WTC11 (cell line): Measurements from ENCODE around the gene WDR5B. TPM values are rescaled to one million over a fixed set of nuclear protein-coding genes. Genes with fewer than 3 reads are reported as not detected.

Experiments
- ATAC-seq: fragments of 200-7000 bp; cut with Tn5 transposase; 2 replicates; pipeline ENCODE4 v1.10.0; 2021; ENCODE audit warnings: mild to moderate bottlenecking, moderate library complexity
- CTCF ChIA-PET: fragments of 300-600 bp; sonication (Branson Sonifier 250); formaldehyde crosslinking; loops from one replicate; lab custom pipeline; 2021; ENCODE audit warnings: antibody characterized with exemption; lab: Charles Lee
- POLR2A ChIA-PET: fragments of 350-600 bp; sonication (Branson Sonifier 250); formaldehyde crosslinking; loops from one replicate; lab custom pipeline; 2021; ENCODE audit warnings: antibody characterized with exemption; lab: Charles Lee
- DNase-seq: peaks from one replicate; pipeline ENCODE4 v3.0.0; 2021; ENCODE audit warnings: low spot score
- H3K27ac Mint-ChIP-seq: 2 replicates; pipeline ENCODE4 v1.8.0; 2021; ENCODE audit warnings: mixed read lengths
- H3K27me3 Mint-ChIP-seq: 2 replicates; pipeline ENCODE4 v1.8.0; 2021; ENCODE audit warnings: low read depth, mild to moderate bottlenecking, moderate library complexity, mixed read lengths
- H3K36me3 Mint-ChIP-seq: 2 replicates; pipeline ENCODE4 v1.8.0; 2021; ENCODE audit warnings: mixed read lengths
- H3K4me1 Mint-ChIP-seq: 2 replicates; pipeline ENCODE4 v1.8.0; 2022; ENCODE audit warnings: mixed read lengths
- H3K4me3 Mint-ChIP-seq: 2 replicates; pipeline ENCODE4 v1.8.0; 2021; ENCODE audit warnings: mild to moderate bottlenecking, moderate library complexity, mixed read lengths
- H3K9me3 Mint-ChIP-seq: 2 replicates; pipeline ENCODE4 v1.8.0; 2021; ENCODE audit warnings: mixed read lengths
- CREB1 ChIP-seq: sonication (generic); formaldehyde crosslinking; IDR thresholded peaks from 2 replicates; pipeline ENCODE4 v1.8.0; 2023; ENCODE audit warnings: mild to moderate bottlenecking, missing genetic modification reagents
- FOXK1 ChIP-seq: sonication (generic); formaldehyde crosslinking; IDR thresholded peaks from 2 replicates; pipeline ENCODE4 v1.8.0; 2022; ENCODE audit warnings: mild to moderate bottlenecking, moderate library complexity, missing genetic modification reagents
- KAT7 ChIP-seq: sonication (generic); formaldehyde crosslinking; IDR thresholded peaks from 2 replicates; pipeline ENCODE4 v1.8.1; 2023; ENCODE audit warnings: missing genetic modification reagents, mild to moderate bottlenecking, borderline replicate concordance
- NR1H2 ChIP-seq: sonication (generic); formaldehyde crosslinking; IDR thresholded peaks from 2 replicates; pipeline ENCODE4 v1.9.0; 2021; ENCODE audit warnings: mild to moderate bottlenecking, moderate library complexity, missing genetic modification reagents
- PRRX2 ChIP-seq: fragments of 250-450 bp; sonication (Bioruptor Pico); IDR thresholded peaks from 2 replicates; pipeline ENCODE4 v1.8.0; 2021; ENCODE audit warnings: mild to moderate bottlenecking
- RELA ChIP-seq: sonication (generic); formaldehyde crosslinking; IDR thresholded peaks from 2 replicates; pipeline ENCODE4 v1.8.1; 2022; ENCODE audit warnings: missing genetic modification reagents, mild to moderate bottlenecking, borderline replicate concordance
- SOX15 ChIP-seq: fragments of 250-450 bp; sonication (Bioruptor Pico); IDR thresholded peaks from 2 replicates; pipeline ENCODE4 v1.9.0; 2021; ENCODE audit warnings: mild to moderate bottlenecking
- SP1 ChIP-seq: sonication (generic); formaldehyde crosslinking; conservative IDR thresholded peaks from 2 replicates; pipeline ENCODE4 v1.8.1; 2022; ENCODE audit warnings: missing genetic modification reagents
- TCF7 ChIP-seq: sonication (generic); formaldehyde crosslinking; IDR thresholded peaks from 2 replicates; pipeline ENCODE4 v1.8.0; 2022; ENCODE audit warnings: mild to moderate bottlenecking, low read depth, missing genetic modification reagents, moderate library complexity
- ZBTB21 ChIP-seq: sonication (generic); formaldehyde crosslinking; IDR thresholded peaks from 2 replicates; pipeline ENCODE4 v1.8.1; 2023; ENCODE audit warnings: mild to moderate bottlenecking, missing genetic modification reagents, borderline replicate concordance
- ZNF219 ChIP-seq: sonication (generic); formaldehyde crosslinking; IDR thresholded peaks from 2 replicates; pipeline ENCODE4 v1.8.0; 2023; ENCODE audit warnings: missing genetic modification reagents, mild to moderate bottlenecking, borderline replicate concordance
- ZNF232 ChIP-seq: sonication (generic); formaldehyde crosslinking; IDR thresholded peaks from 2 replicates; pipeline ENCODE4 v1.8.0; 2022; ENCODE audit warnings: mild to moderate bottlenecking, missing genetic modification reagents
- ZNF263 ChIP-seq: sonication (generic); formaldehyde crosslinking; IDR thresholded peaks from 2 replicates; pipeline ENCODE4 v1.8.1; 2022; ENCODE audit warnings: low read depth, mild to moderate bottlenecking, moderate library complexity, missing genetic modification reagents
- ZNF396 ChIP-seq: fragments of 250-450 bp; sonication (Bioruptor Pico); IDR thresholded peaks from 2 replicates; pipeline ENCODE4 v1.8.0; 2021; ENCODE audit warnings: mild to moderate bottlenecking, moderate library complexity, borderline replicate concordance
- ZNF671 ChIP-seq: fragments of 250-450 bp; sonication (Bioruptor Pico); IDR thresholded peaks from 2 replicates; pipeline ENCODE4 v1.8.0; 2021; ENCODE audit warnings: mild to moderate bottlenecking
- total RNA-seq: library from RNA; stranded (reverse); gene quantifications from 3 replicates; pipeline ENCODE4 v1.2.3, GENCODE V29; 2021
- TF ChIP-seq, protein P1 (sequence below): sonication (generic); formaldehyde crosslinking; IDR thresholded peaks from 2 replicates; pipeline ENCODE4 v1.8.1; 2023; ENCODE audit warnings: mild to moderate bottlenecking, missing genetic modification reagents
- TF ChIP-seq, protein P2 (sequence below): sonication (generic); formaldehyde crosslinking; IDR thresholded peaks from 2 replicates; pipeline ENCODE4 v1.8.0; 2023; ENCODE audit warnings: missing genetic modification reagents
- TF ChIP-seq, protein P3 (sequence below): fragments of 250-450 bp; sonication (Bioruptor Pico); IDR thresholded peaks from 2 replicates; pipeline ENCODE4 v1.9.0; 2021; ENCODE audit warnings: mild to moderate bottlenecking
- TF ChIP-seq, protein P4 (sequence below): sonication (generic); formaldehyde crosslinking; IDR thresholded peaks from 2 replicates; pipeline ENCODE4 v1.8.0; 2022; ENCODE audit warnings: mild to moderate bottlenecking, missing genetic modification reagents
- TF ChIP-seq, protein P5 (sequence below): sonication (generic); formaldehyde crosslinking; IDR thresholded peaks from 2 replicates; pipeline ENCODE4 v1.8.0; 2023; ENCODE audit warnings: missing genetic modification reagents, mild to moderate bottlenecking, borderline replicate concordance
- TF ChIP-seq, protein P6 (sequence below): sonication (generic); formaldehyde crosslinking; IDR thresholded peaks from 2 replicates; pipeline ENCODE4 v1.8.1; 2022; ENCODE audit warnings: mild to moderate bottlenecking, moderate library complexity, missing genetic modification reagents
- TF ChIP-seq, protein P7 (sequence below): sonication (generic); formaldehyde crosslinking; IDR thresholded peaks from 2 replicates; pipeline ENCODE4 v1.8.1; 2023; ENCODE audit warnings: mild to moderate bottlenecking, missing genetic modification reagents

The WDR5B gene
- total RNA-seq, 1 experiment from 2014 or later, result 2.8 TPM

DNA sequence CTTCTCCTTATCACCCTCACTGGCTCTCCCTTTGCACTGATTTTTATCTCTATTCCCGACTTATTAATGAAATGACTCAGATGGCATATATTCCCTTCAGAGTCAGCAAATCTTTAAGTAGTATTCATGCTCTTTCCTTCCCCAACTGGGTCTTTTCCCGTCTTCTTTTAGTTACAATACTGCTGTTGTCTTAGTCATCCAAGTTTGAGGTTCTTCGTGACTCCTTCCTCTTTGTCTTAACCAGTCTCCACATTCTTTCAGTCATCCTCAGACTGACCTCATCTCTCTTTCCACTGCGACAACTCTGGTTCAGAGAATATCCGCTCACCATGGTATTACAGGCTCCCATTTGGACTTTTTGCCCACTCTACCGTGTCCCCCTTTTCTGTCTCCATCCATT lies 12.4 kb downstream of the WDR5B start (continued):
- TF ChIP-seq, protein P1, sequence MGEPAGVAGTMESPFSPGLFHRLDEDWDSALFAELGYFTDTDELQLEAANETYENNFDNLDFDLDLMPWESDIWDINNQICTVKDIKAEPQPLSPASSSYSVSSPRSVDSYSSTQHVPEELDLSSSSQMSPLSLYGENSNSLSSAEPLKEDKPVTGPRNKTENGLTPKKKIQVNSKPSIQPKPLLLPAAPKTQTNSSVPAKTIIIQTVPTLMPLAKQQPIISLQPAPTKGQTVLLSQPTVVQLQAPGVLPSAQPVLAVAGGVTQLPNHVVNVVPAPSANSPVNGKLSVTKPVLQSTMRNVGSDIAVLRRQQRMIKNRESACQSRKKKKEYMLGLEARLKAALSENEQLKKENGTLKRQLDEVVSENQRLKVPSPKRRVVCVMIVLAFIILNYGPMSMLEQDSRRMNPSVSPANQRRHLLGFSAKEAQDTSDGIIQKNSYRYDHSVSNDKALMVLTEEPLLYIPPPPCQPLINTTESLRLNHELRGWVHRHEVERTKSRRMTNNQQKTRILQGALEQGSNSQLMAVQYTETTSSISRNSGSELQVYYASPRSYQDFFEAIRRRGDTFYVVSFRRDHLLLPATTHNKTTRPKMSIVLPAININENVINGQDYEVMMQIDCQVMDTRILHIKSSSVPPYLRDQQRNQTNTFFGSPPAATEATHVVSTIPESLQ (CRISPR knock-in tag), result no peak

DNA sequence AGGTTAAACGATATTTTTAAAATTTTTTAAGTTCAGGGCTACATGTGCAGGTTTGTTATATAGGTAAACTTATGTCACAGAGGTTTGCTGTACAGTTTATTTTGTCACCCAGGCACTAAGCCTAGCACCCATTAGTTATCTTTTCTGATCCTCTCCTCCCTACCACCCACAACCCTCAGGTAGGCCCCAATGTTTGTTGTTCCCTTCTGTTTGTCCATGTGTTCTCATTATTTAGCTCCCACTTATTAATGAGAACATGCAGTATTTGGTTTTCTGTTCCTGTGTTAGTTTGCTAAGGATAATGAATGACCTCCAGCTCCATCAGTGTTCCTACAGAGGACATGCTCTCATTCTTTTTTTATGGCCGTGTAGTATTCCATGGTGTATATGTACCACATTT lies 16.9 kb downstream of the WDR5B start:
- ChIA-PET POLR2A (no interaction called here), CTCF (no interaction called here)
- Mint-ChIP-seq H3K27ac (no peak overlapping the region), H3K4me1 (peaks cover 13% of the 10 kb centered on the region), H3K9me3 (peaks cover 5% of the 10 kb centered on the region; the same call in 1 of the 2 replicates), H3K36me3 (peaks cover 18% of the 10 kb centered on the region), H3K27me3 (no peaks in the 10 kb centered on the region), H3K4me3 (no peak overlapping the region)
- DNase-seq, result no peak
- no peak for TF ChIP-seq ZBTB21 (CRISPR knock-in tag)
- TF ChIP-seq PRRX2, result no peak
- TF ChIP-seq KAT7 (CRISPR knock-in tag), result no peak
- ATAC-seq, result no peak

DNA sequence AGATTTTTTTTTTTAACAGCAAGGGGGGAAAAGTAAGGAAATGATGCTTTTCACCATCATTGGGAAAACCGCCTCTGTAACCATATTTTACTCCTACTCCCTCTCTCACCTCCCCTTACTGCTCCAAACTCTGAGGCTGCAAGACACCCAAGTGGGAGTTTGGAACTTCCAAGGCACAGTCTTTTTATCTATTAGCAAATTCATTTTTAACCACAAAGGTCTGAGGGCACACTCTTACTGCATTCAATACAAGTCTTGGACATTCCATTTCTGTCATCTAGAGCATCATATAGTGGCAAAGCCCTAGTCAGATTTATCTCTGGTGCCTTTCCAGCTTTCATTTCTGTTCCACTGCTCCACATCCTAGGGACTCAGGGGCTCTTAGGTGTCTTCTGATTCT lies 18.7 kb downstream of the WDR5B start:
- ChIA-PET POLR2A (no interaction called here), CTCF (no interaction called here)
- Mint-ChIP-seq H3K36me3 (peaks cover 8% of the 10 kb centered on the region; the same call in 1 of the 2 replicates), H3K27ac (no peak overlapping the region), H3K9me3 (peaks cover 5% of the 10 kb centered on the region; the same call in 1 of the 2 replicates), H3K27me3 (no peaks in the 10 kb centered on the region), H3K4me1 (peaks cover 19% of the 10 kb centered on the region), H3K4me3 (no peak overlapping the region)
- DNase-seq, result no peak
- no peak for ATAC-seq
- no peak for TF ChIP-seq SP1
- TF ChIP-seq FOXK1 (CRISPR knock-in tag), result no peak
- no peak for TF ChIP-seq ZNF396 (CRISPR knock-in tag)
- TF ChIP-seq, protein P2, sequence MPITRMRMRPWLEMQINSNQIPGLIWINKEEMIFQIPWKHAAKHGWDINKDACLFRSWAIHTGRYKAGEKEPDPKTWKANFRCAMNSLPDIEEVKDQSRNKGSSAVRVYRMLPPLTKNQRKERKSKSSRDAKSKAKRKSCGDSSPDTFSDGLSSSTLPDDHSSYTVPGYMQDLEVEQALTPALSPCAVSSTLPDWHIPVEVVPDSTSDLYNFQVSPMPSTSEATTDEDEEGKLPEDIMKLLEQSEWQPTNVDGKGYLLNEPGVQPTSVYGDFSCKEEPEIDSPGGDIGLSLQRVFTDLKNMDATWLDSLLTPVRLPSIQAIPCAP (CRISPR knock-in tag), result no peak
- TF ChIP-seq CREB1 (CRISPR knock-in tag), result no peak
- no peak for TF ChIP-seq TCF7
- no peak for TF ChIP-seq ZNF219
- TF ChIP-seq, protein P3, sequence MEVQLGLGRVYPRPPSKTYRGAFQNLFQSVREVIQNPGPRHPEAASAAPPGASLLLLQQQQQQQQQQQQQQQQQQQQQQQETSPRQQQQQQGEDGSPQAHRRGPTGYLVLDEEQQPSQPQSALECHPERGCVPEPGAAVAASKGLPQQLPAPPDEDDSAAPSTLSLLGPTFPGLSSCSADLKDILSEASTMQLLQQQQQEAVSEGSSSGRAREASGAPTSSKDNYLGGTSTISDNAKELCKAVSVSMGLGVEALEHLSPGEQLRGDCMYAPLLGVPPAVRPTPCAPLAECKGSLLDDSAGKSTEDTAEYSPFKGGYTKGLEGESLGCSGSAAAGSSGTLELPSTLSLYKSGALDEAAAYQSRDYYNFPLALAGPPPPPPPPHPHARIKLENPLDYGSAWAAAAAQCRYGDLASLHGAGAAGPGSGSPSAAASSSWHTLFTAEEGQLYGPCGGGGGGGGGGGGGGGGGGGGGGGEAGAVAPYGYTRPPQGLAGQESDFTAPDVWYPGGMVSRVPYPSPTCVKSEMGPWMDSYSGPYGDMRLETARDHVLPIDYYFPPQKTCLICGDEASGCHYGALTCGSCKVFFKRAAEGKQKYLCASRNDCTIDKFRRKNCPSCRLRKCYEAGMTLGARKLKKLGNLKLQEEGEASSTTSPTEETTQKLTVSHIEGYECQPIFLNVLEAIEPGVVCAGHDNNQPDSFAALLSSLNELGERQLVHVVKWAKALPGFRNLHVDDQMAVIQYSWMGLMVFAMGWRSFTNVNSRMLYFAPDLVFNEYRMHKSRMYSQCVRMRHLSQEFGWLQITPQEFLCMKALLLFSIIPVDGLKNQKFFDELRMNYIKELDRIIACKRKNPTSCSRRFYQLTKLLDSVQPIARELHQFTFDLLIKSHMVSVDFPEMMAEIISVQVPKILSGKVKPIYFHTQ, result no peak
- TF ChIP-seq NR1H2 (CRISPR knock-in tag), result no peak
- TF ChIP-seq, protein P4, sequence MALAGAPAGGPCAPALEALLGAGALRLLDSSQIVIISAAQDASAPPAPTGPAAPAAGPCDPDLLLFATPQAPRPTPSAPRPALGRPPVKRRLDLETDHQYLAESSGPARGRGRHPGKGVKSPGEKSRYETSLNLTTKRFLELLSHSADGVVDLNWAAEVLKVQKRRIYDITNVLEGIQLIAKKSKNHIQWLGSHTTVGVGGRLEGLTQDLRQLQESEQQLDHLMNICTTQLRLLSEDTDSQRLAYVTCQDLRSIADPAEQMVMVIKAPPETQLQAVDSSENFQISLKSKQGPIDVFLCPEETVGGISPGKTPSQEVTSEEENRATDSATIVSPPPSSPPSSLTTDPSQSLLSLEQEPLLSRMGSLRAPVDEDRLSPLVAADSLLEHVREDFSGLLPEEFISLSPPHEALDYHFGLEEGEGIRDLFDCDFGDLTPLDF, result no peak
- TF ChIP-seq, protein P5, sequence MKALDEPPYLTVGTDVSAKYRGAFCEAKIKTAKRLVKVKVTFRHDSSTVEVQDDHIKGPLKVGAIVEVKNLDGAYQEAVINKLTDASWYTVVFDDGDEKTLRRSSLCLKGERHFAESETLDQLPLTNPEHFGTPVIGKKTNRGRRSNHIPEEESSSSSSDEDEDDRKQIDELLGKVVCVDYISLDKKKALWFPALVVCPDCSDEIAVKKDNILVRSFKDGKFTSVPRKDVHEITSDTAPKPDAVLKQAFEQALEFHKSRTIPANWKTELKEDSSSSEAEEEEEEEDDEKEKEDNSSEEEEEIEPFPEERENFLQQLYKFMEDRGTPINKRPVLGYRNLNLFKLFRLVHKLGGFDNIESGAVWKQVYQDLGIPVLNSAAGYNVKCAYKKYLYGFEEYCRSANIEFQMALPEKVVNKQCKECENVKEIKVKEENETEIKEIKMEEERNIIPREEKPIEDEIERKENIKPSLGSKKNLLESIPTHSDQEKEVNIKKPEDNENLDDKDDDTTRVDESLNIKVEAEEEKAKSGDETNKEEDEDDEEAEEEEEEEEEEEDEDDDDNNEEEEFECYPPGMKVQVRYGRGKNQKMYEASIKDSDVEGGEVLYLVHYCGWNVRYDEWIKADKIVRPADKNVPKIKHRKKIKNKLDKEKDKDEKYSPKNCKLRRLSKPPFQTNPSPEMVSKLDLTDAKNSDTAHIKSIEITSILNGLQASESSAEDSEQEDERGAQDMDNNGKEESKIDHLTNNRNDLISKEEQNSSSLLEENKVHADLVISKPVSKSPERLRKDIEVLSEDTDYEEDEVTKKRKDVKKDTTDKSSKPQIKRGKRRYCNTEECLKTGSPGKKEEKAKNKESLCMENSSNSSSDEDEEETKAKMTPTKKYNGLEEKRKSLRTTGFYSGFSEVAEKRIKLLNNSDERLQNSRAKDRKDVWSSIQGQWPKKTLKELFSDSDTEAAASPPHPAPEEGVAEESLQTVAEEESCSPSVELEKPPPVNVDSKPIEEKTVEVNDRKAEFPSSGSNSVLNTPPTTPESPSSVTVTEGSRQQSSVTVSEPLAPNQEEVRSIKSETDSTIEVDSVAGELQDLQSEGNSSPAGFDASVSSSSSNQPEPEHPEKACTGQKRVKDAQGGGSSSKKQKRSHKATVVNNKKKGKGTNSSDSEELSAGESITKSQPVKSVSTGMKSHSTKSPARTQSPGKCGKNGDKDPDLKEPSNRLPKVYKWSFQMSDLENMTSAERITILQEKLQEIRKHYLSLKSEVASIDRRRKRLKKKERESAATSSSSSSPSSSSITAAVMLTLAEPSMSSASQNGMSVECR (CRISPR knock-in tag), result no peak
- no peak for TF ChIP-seq SOX15 (CRISPR knock-in tag)
- TF ChIP-seq, protein P6, sequence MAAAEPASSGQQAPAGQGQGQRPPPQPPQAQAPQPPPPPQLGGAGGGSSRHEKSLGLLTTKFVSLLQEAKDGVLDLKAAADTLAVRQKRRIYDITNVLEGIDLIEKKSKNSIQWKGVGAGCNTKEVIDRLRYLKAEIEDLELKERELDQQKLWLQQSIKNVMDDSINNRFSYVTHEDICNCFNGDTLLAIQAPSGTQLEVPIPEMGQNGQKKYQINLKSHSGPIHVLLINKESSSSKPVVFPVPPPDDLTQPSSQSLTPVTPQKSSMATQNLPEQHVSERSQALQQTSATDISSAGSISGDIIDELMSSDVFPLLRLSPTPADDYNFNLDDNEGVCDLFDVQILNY (CRISPR knock-in tag), result no peak
- TF ChIP-seq ZNF232 (CRISPR knock-in tag), result no peak
- TF ChIP-seq, protein P7, sequence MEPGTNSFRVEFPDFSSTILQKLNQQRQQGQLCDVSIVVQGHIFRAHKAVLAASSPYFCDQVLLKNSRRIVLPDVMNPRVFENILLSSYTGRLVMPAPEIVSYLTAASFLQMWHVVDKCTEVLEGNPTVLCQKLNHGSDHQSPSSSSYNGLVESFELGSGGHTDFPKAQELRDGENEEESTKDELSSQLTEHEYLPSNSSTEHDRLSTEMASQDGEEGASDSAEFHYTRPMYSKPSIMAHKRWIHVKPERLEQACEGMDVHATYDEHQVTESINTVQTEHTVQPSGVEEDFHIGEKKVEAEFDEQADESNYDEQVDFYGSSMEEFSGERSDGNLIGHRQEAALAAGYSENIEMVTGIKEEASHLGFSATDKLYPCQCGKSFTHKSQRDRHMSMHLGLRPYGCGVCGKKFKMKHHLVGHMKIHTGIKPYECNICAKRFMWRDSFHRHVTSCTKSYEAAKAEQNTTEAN, result no peak
- no peak for TF ChIP-seq ZNF263 (CRISPR knock-in tag)
- TF ChIP-seq ZNF671 (CRISPR knock-in tag), result no peak
- no peak for TF ChIP-seq RELA (CRISPR knock-in tag)
